SK-N-MC (cell line): Measurements from ENCODE around the gene SOWAHA.
A peak's percentile ranks its signal among the peaks of the same experiment; 100 is the strongest.

Source experiments
- DNase-seq: peaks from one replicate; pipeline ENCODE4 v3.0.0-alpha.2; 2011; ENCODE audit warnings: low read depth, low spot score
- H3K27ac ChIP-seq: fragments of 200-600 bp; sonication (generic); 2 replicates; pipeline ENCODE4 v1.5.1; 2016; ENCODE audit warnings: mixed run types
- H3K36me3 ChIP-seq: fragments of 200-600 bp; sonication (generic); 2 replicates; pipeline ENCODE4 v1.6.1; 2017; ENCODE audit warnings: antibody characterized with exemption, low read length, mixed read lengths; ENCODE audit not compliant: insufficient read depth
- H3K4me3 ChIP-seq: fragments of 200-600 bp; sonication (generic); 2 replicates; pipeline ENCODE4 v1.5.1; 2016
- H3K9ac ChIP-seq: fragments of 200-600 bp; sonication (generic); 2 replicates; pipeline ENCODE4 v1.8.0; 2017; ENCODE audit warnings: mixed run types, mixed read lengths; ENCODE audit not compliant: insufficient read length
- H3K9me3 ChIP-seq: fragments of 200-600 bp; sonication (generic); 2 replicates; pipeline ENCODE4 v1.6.1; 2017; ENCODE audit warnings: low read depth, mild to moderate bottlenecking, antibody characterized with exemption, low read length, moderate library complexity, mixed read lengths
- EZH2 ChIP-seq: fragments of 200-600 bp; sonication (generic); IDR thresholded peaks from one replicate; pipeline ENCODE4 v1.6.1; 2017; ENCODE audit warnings: antibody characterized with exemption
- FOXP2 ChIP-seq: optimal IDR thresholded peaks from 2 replicates; pipeline ENCODE3; 2011; ENCODE audit warnings: mild to moderate bottlenecking, moderate library complexity; ENCODE audit not compliant: insufficient read depth; ENCODE audit errors: extremely low read length, control extremely low read depth
- POLR2AphosphoS5 ChIP-seq: IDR thresholded peaks from 2 replicates; pipeline ENCODE4 v1.6.1; 2012; ENCODE audit warnings: mild to moderate bottlenecking, low read depth, low read length, borderline replicate concordance

The SOWAHA gene

DNA sequence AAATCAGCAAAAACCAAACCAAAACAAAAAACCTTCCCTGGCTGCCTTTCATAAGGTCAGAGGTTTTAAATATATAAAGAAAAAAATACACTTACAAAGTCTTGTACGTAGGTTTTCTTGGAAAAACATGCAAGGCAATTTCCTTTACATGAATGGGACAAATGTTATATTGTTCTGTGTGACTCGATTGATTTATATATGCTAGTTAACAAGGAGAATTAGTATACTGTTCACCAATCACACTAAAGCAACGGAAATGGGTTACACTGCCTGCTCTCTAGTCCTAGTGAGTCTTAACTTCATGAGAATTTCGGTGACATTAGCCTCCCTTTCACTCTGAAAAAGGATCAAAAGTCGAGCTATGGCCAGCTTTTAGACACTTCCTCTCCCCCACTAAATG lies 47.6 kb downstream of the SOWAHA start:
- DNase-seq: no peak
- Histone ChIP-seq H3K9me3 (no peaks in the 10 kb centered on the region), H3K9ac (no peak overlapping the region), H3K36me3 (no peaks in the 10 kb centered on the region), H3K4me3 (no peak overlapping the region), H3K27ac (no peak overlapping the region)
- TF ChIP-seq EZH2 (no peak), FOXP2 (no peak), POLR2AphosphoS5 (no peak)

DNA sequence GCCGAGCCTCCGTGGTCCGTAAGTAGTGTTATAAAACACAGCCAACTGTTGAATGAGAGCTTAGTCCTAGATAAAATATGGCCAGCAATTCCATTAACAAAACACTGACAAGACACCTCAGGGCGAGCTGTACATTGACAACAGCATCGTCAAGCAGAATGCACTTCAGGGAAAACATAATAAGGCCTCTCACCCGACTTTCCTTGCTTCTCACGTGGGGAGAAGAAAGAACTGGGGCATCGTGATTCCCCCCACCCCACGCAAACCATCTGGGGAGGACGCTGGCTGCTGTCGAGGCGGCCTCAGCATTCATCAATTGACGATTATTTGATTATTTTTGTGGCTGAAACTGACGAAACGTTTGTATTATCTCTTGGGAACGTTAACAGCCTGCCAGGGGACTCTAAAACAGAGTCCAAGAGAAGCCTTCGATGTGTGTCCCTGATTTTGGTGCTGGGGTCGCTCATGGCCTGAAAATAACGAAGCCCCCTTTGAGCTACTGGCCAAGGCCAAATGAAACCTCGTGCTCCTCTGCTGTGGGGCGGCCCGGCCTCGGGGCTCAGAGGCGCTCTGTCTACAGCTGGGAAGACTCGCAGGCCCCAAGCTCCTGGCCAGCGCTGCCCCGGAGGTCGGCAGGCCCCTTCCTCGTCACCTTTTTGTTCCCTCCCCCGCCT lies 52.7 kb downstream of the SOWAHA start:
- H3K9me3 ChIP-seq: no peaks in the 10 kb centered on the region
- TF ChIP-seq POLR2AphosphoS5 (no peak; the same call in 1 of the 2 replicates), FOXP2 (no peak), EZH2 (no peak)

More for the DNA sequence above, 52.7 kb downstream of the SOWAHA start:
- peak overlapping the region; percentile 95 for H3K4me3 ChIP-seq
- peak overlapping the region; percentile 87 for H3K27ac ChIP-seq
- peak overlapping the region; percentile 98 for H3K9ac ChIP-seq
- DNase-seq: no peak
- H3K36me3 ChIP-seq: peaks cover 28% of the 10 kb centered on the region
